ENCODE measurements around the gene WDFY1. TPM values are rescaled to one million over a fixed set of nuclear protein-coding genes. Genes with fewer than 3 reads are reported as not detected.

The WDFY1 gene
- total RNA-seq, 1 donor from 2014 or later: 52.6 TPM

DNA sequence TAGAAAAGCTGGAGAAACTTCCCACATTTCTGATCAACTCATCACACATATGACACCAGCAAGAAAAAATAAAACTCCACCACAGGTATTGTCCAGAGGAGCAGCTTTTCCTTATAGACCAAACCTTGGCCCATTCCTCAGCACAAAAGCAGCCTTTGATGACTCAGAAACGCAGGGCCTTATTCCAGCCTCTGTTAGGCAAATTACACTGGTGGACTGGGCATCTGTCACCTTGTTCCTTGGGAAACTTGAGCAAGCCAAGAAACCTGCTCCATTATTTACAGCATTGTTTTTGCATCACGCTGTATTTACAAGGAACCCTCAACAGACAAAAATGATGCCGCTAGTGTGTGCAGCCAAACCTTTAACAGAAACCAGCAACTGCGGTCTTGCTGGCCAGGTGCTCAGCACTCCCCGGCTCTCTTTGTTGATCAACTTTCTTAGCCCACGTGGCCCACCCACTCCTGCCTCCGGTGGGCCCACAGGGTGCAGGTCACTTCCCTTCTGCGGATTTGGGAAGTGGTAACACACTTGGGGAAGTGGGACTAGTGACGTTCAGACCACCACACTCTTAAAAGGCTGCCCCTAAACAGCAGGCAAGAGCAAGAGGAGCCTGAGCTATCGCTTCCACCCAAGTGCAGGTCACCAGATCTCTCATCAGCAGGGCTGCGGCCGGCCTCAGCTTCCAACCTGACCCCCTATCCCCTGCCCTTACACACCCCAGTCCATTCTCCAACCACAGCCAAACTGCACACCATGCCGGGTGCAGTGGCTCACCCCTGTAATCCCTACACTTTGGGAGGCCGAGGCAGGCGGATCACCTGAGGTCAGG is 109.2 kb downstream of the WDFY1 start:
- DNase-seq (ENCODE audit: low read depth) (no peak), FAIRE-seq (no peak)
- no peaks in the 10 kb centered on the region for H3K9me3 Mint-ChIP-seq (ENCODE audit: unreplicated experiment)
- Histone ChIP-seq H4K20me1 (ENCODE audit: insufficient read depth, low read length) (no peaks in the 10 kb centered on the region), H3K4me3 (ENCODE audit: insufficient read depth, low read depth, low read length) (no peak overlapping the region), H3K9me3 (ENCODE audit: insufficient read depth, low read depth, low read length) (no peaks in the 10 kb centered on the region), H3K79me2 (ENCODE audit: insufficient read depth, low read length) (peaks cover 35% of the 10 kb centered on the region), H3K4me2 (ENCODE audit: low read length) (peak overlapping the region; percentile 90), H3K27ac (ENCODE audit: low read depth, low read length) (no peak overlapping the region), H3K4me1 (ENCODE audit: insufficient read depth, low read length) (peaks cover 5% of the 10 kb centered on the region), H3K27me3 (ENCODE audit: insufficient read depth, low read length) (no peaks in the 10 kb centered on the region), H3K36me3 (ENCODE audit: insufficient read depth, low read length) (no peaks in the 10 kb centered on the region), H3K9ac (ENCODE audit: low read length) (no peak overlapping the region), H2AFZ (ENCODE audit: low read depth, low read length) (no peak overlapping the region)
- TF ChIP-seq, protein P1, sequence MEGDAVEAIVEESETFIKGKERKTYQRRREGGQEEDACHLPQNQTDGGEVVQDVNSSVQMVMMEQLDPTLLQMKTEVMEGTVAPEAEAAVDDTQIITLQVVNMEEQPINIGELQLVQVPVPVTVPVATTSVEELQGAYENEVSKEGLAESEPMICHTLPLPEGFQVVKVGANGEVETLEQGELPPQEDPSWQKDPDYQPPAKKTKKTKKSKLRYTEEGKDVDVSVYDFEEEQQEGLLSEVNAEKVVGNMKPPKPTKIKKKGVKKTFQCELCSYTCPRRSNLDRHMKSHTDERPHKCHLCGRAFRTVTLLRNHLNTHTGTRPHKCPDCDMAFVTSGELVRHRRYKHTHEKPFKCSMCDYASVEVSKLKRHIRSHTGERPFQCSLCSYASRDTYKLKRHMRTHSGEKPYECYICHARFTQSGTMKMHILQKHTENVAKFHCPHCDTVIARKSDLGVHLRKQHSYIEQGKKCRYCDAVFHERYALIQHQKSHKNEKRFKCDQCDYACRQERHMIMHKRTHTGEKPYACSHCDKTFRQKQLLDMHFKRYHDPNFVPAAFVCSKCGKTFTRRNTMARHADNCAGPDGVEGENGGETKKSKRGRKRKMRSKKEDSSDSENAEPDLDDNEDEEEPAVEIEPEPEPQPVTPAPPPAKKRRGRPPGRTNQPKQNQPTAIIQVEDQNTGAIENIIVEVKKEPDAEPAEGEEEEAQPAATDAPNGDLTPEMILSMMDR (IDR thresholded peaks at IDR 0.05; ENCODE audit: insufficient read depth, low read depth, low read length): no peak
- TF ChIP-seq EZH2 (IDR thresholded peaks at IDR 0.05; ENCODE audit: insufficient read depth, low read length): no peak
- H3K4me3 Mint-ChIP-seq (ENCODE audit: unreplicated experiment): peak overlapping the region; percentile 97
- no peak overlapping the region for H3K27ac Mint-ChIP-seq (ENCODE audit: unreplicated experiment)
- H3K27me3 Mint-ChIP-seq (ENCODE audit: low read depth, unreplicated experiment): peaks cover 3% of the 10 kb centered on the region
- H3K36me3 Mint-ChIP-seq (ENCODE audit: low read depth, unreplicated experiment): no peaks in the 10 kb centered on the region
- H3K4me1 Mint-ChIP-seq (ENCODE audit: low read depth, unreplicated experiment): no peaks in the 10 kb centered on the region

DNA sequence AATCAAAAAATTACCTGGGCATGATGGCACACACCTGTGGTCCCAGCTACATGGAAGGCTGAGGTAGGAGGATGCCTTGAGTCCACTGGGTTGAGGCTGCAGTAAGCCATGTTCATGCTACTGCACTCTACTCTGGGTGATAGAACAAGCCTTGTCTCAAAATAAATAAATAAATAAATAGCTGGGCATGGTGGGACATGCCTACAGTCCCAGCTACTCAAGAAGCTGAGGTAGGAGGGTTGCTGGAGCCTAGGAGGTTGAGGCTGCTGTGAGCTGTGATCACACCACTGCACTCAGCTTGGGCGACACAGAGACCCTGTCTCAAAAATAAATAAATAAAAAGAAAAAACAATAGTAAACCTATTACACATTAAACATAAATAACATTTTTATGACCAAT is 110.7 kb downstream of the WDFY1 start:
- H3K36me3 Mint-ChIP-seq (ENCODE audit: low read depth, unreplicated experiment): no peaks in the 10 kb centered on the region
- peaks cover 3% of the 10 kb centered on the region for H3K27me3 Mint-ChIP-seq (ENCODE audit: low read depth, unreplicated experiment)
- H3K4me1 ChIP-seq (ENCODE audit: insufficient read depth, low read length): peaks cover 5% of the 10 kb centered on the region
- H3K9ac ChIP-seq (ENCODE audit: low read length): no peak overlapping the region
- no peak overlapping the region for H3K4me3 Mint-ChIP-seq (ENCODE audit: unreplicated experiment)
- no peaks in the 10 kb centered on the region for H3K9me3 ChIP-seq (ENCODE audit: insufficient read depth, low read depth, low read length)
- TF ChIP-seq EZH2 (IDR thresholded peaks at IDR 0.05; ENCODE audit: insufficient read depth, low read length): no peak
- TF ChIP-seq, protein P1 (IDR thresholded peaks at IDR 0.05; ENCODE audit: insufficient read depth, low read depth, low read length): no peak
- H3K36me3 ChIP-seq (ENCODE audit: insufficient read depth, low read length): no peaks in the 10 kb centered on the region
- FAIRE-seq (no peak), DNase-seq (ENCODE audit: low read depth) (no peak)
- no peak overlapping the region for H3K27ac ChIP-seq (ENCODE audit: low read depth, low read length)
- no peak overlapping the region for H2AFZ ChIP-seq (ENCODE audit: low read depth, low read length)
- no peaks in the 10 kb centered on the region for H3K9me3 Mint-ChIP-seq (ENCODE audit: unreplicated experiment)
- H3K4me3 ChIP-seq (ENCODE audit: insufficient read depth, low read depth, low read length): no peak overlapping the region
- H3K27ac Mint-ChIP-seq (ENCODE audit: unreplicated experiment): no peak overlapping the region
- no peaks in the 10 kb centered on the region for H3K27me3 ChIP-seq (ENCODE audit: insufficient read depth, low read length)
- peaks cover 35% of the 10 kb centered on the region for H3K79me2 ChIP-seq (ENCODE audit: insufficient read depth, low read length)
- no peaks in the 10 kb centered on the region for H3K4me1 Mint-ChIP-seq (ENCODE audit: low read depth, unreplicated experiment)
- no peaks in the 10 kb centered on the region for H4K20me1 ChIP-seq (ENCODE audit: insufficient read depth, low read length)
- H3K4me2 ChIP-seq (ENCODE audit: low read length): no peak overlapping the region

All from astrocyte (in vitro differentiated cells and primary cell).